ENCODE results near the gene CEBPG. TPM values are rescaled to one million over a fixed set of nuclear protein-coding genes. Genes with fewer than 3 reads are reported as not detected.

Gene CEBPG
- total RNA-seq, 1 experiment from 2014 or later, result 12.8 TPM

DNA sequence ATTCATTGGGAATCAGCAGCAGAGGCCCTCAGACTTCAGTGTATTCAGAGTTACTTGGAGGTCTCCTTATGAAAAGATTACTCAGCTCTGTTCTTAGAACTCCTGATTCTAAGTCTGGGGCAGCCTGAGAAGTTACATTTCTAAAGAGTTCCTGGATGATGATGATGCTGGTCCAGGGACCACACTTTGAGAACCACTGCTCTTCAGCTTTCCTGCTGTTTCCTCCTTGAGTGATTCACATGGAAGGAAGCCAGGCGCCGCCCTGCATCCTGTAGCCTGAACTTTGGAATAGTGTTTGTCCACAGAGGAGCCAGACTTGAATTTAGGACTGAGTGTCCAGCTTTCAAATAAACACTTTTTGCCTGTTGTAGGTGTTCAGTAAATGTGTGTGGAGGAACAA is 2.9 kb downstream of the CEBPG start:
- peak; percentile 23 for DNase-seq (ENCODE audit: low read depth)
- in situ Hi-C loops (cut with HindIII; ENCODE audit: low pct_unique_long_range_greater_than_20kb, low sequenced_read_pairs), result no loop called here

DNA sequence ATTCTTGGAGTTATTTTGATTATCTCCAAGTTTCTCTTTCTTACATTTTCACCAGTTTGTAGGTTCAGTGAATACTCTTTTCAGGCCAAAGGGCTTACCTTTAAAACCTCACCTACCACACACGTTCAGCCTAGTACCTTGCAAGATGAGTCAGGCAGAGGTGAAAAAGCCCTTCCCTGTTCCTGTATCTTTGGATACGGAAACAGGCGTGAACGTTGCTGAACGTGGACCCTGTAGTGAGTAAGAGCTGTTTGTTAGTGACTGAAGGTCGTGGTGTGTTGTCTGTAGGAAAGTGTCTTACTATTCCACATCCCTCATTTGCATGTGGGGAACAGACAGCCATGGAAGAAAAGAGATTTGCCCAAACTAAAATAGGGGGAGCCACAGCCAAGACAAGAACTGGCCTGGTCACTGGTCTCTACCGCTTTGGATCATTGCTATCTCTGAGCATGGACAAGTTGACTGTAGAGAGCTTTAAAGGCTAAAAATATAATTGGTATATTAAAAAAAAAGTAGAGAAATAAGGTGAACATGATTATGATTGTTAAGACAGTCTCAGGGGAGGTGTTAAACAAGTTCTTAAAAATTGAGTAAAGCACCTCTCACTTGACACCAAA is 3.5 kb downstream of the CEBPG start:
- in situ Hi-C loops (cut with HindIII; ENCODE audit: low pct_unique_long_range_greater_than_20kb, low sequenced_read_pairs), result no loop called here
- DNase-seq (ENCODE audit: low read depth), result no peak

DNA sequence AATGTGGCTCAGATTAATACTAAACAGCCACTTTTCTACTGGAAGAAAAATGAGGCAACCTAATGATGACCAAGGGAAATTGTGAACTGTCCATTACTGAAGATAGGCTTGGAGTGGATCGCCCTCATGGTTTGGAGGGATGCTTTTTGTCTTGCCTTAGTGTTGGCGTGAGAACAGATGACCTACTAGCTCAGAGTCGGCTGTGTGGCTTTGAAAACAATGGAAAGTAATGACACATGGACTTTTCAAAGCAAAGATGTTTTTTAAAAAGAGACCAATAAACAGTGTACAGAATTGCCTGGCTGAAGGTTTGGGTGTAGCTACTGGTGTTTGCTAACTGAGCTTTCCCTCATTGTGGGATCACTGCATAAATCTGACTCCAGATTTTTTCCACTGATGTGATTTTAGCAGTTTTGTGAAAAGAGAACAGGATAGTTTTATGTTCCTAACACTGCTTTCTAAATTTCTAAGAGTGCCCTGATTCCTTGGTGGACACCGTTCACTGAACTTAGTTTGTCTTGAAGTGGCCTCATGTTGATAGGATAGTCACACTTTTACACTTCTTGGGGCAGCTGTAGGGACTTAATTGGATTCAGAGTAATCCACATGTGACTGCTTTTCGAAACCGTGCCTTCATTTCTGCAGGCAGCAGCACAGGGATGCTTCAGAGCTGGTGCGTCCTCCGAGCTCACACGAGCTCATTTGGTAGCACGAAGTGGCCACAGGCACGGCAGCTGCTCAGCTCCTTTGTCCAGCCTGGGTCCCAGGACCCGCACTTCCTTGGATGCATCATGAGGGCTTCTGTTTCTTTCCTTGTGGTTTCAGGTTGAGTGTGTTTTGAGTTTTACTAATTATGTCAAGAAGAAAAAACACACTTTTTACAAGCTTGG is 4.3 kb downstream of the CEBPG start:
- no peak for DNase-seq (ENCODE audit: low read depth)
- in situ Hi-C loops (cut with HindIII; ENCODE audit: low pct_unique_long_range_greater_than_20kb, low sequenced_read_pairs), result no loop called here

DNA sequence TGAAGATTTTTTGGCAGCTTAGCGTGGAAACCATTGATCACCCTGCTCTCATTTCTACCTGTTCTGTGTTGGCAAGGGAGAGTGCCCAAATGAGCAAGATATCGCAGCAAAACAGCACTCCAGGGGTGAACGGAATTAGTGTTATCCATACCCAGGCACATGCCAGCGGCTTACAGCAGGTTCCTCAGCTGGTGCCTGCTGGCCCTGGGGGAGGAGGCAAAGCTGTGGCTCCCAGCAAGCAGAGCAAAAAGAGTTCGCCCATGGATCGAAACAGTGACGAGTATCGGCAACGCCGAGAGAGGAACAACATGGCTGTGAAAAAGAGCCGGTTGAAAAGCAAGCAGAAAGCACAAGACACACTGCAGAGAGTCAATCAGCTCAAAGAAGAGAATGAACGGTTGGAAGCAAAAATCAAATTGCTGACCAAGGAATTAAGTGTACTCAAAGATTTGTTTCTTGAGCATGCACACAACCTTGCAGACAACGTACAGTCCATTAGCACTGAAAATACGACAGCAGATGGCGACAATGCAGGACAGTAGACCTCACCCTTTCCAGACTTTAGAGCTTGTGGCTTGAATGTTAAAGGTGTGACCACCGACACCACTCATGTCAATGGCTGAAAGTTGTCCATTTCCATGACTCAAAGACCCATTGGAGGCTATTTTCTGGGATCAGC is 5.8 kb downstream of the CEBPG start:
- no peak for DNase-seq (ENCODE audit: low read depth)
- in situ Hi-C loops (cut with HindIII; ENCODE audit: low pct_unique_long_range_greater_than_20kb, low sequenced_read_pairs), result no loop called here

DNA sequence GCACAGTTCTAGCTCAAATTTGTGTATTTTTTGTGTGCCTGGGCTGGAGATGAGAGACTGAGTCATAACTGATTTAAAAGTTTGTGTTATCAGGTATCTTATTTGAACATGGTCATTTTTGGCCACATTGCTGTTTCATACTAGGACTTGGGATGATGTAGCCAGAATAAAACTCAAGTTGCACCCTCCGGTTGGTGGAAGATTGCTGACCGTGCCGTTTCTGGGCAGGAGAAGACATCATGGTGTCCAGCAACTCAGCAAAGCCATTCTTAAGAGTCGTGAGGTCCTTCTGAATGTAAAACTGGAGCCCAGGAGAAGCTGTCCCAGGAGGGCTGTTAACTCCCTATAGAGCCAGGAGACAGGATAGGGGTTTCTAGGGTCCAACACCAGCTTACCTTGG is 7.6 kb downstream of the CEBPG start:
- DNase-seq (ENCODE audit: low read depth), result no peak
- in situ Hi-C loops (cut with HindIII; ENCODE audit: low pct_unique_long_range_greater_than_20kb, low sequenced_read_pairs), result no loop called here

DNA sequence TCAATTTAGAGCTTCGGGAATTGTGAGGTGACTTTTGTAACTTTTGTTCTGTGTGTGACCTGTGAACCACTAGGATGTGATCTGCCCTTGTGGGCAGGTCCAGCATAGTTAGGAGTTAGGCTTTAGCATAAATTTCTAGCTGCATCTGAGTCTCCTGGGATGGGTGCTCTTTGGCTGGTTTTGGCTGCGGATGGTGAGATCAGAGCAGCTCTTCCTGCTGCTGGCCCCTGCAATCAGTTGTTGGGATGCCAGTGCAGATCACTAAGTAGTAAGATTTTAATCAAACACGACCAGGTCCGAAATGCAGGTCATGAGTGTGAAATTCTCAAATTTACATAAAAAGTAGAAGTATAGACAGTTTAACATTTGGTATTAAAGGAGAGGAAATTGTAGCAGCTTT is 8.5 kb downstream of the CEBPG start:
- DNase-seq (ENCODE audit: low read depth), result no peak
- in situ Hi-C loops (cut with HindIII; ENCODE audit: low pct_unique_long_range_greater_than_20kb, low sequenced_read_pairs), result no loop called here

DNA sequence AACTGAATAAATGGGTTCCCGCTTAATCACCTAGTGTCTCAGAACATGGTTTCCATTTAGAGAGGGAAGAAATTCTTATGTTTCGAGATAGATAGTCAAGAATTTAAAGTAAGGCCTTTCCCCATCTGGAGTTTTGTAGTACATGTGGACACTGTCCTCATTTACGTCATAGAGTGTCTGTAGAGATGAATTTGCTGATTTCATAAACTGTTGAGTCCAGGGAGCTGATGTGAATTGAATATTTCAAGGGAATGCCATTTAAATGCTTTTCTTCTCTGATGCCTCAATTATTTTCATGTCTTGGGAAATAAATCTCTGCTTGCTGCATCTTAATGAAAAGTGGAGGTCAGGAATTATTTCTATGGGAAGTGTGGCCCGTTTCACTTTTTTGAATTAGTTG is 9.5 kb downstream of the CEBPG start:
- DNase-seq (ENCODE audit: low read depth), result no peak
- in situ Hi-C loops (cut with HindIII; ENCODE audit: low pct_unique_long_range_greater_than_20kb, low sequenced_read_pairs), result no loop called here

DNA sequence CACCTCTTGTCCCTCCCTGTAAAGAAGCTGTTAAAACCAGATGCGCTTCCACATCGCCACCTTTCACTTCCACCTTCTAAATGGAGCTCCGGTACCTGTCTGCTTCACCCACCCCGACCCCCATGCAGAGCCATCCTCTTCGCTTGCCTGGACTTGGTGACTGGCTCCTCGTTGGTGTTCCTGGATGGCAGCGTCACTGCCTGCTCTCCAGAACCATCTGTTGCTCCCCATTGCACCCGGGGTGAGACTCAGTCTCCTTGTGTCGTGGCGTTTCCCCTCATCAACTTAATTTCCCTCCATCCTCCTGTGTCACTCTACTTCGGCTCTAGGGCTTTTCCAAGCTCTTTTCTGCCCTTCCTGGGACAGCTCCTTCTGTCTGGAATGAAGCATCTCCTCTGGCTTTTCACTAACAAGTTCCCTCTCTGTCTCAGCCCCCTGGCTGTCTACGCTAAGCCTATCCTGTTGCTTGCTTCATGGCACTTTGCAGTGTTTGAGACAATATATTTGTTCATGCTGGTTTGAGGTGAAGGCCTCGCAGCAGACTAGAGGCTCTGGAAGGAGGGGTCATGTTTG is 10.3 kb downstream of the CEBPG start:
- no peak for DNase-seq (ENCODE audit: low read depth)
- in situ Hi-C loops (cut with HindIII; ENCODE audit: low pct_unique_long_range_greater_than_20kb, low sequenced_read_pairs), result no loop called here

DNA sequence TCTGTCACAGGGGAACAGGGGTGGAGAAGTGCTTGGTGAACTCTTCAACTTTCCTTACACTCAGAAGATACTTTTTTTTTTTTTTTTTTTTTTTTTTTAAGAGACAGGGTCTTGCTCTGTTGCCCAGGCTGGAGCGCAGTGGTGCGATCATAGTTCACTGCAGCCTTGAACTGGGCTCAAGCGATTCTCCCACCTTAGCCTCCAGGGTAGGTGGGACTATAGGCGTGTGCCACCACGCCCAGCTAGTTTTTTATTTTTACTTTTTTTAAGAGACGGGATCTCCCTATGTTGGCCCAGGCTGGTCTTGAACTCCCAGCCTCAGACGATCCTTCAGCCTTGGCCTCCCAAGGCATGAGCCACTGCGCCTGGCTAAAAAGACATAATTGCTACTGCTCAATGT is 11.5 kb downstream of the CEBPG start:
- DNase-seq (ENCODE audit: low read depth), result no peak
- in situ Hi-C loops (cut with HindIII; ENCODE audit: low pct_unique_long_range_greater_than_20kb, low sequenced_read_pairs), result no loop called here

DNA sequence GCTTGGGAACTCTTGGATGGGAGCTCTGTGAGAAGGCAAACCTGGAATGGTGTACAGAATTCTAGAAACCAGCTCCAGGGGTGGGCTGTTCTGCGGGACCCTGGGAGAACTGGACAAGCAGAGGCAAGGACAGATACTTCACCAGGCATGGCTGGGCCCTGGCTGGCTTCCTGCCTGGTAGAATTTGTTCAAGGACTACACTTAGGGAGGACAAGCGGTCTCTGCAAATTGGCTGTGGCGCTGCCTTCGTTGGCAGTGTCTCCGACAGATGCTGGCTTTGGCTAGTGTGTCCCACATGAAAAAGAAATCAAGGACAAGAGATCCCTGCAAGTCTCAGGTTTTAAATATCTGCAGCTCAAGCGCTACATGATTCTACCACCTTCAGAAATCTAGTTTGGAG is 12.4 kb downstream of the CEBPG start:
- DNase-seq (ENCODE audit: low read depth), result no peak
- in situ Hi-C loops (cut with HindIII; ENCODE audit: low pct_unique_long_range_greater_than_20kb, low sequenced_read_pairs), result no loop called here

DNA sequence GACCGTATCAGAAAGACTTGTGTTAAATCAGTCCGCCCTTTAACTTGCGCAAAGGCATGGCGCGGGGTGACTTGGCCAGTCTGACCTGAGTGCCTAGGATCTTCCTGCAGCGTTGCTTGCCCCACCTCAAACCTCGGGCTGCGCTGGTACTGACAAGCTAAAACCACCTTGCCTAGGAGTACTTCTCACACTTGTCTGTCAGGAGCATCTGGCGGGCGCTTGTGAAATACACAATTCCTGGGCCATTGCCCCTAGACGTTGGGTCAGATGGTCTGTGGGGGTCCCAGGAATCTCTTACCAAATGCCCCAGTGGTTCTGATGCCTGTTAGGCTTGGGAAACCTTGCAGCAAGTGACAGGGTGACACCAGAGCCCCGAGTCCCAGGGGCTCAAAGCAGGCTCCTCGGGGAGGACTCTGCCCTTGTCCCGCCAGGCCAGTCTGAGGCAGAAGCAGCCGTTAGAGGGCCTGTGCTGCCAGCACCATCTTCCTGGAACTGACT is 12.9 kb downstream of the CEBPG start:
- in situ Hi-C loops (cut with HindIII; ENCODE audit: low pct_unique_long_range_greater_than_20kb, low sequenced_read_pairs), result no loop called here
- DNase-seq (ENCODE audit: low read depth), result no peak

DNA sequence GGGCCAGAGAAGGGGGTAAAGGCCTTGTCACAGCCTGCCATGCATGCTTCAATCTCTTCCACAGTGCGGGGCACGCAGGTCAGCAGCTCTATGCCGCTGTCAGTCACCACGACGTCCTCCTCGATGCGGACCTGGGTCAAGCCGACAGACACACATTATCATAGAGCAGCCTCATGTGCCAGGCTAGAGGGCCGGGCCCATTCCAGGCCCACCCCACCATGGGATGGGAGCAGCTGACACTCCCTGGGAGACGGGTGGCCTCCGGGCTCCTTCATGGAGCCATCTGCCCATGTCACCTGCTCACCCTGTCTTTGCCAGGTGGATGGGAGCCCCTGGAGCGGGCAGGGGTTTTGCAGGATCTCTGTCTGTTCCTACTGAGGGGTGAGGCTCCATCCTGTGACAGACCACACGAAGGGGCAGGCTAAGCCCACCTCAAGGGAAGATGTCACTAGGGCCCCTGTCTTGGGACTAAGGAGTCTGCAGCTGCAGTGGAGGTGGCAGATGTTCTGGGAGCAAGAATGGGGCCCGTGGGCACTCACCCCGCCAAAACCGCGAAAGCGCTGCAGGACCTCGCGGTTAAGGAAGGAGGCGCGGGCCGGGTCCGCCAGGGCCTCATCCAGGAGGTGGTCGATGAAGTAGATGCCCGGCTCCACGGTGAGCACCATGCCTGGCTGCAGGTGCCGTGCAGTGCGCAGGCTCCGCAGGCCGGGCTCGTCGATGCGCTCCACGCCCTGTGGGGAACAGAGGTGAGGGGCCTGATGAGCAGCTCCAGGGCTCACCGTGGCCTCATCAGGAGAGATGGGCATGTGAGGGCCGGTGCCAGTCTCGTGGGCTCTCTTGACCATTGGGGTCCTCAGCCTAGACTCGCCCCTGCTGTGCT is 14.1 kb downstream of the CEBPG start:
- no peak for DNase-seq (ENCODE audit: low read depth)
- in situ Hi-C loops (cut with HindIII; ENCODE audit: low pct_unique_long_range_greater_than_20kb, low sequenced_read_pairs), result no loop called here

DNA sequence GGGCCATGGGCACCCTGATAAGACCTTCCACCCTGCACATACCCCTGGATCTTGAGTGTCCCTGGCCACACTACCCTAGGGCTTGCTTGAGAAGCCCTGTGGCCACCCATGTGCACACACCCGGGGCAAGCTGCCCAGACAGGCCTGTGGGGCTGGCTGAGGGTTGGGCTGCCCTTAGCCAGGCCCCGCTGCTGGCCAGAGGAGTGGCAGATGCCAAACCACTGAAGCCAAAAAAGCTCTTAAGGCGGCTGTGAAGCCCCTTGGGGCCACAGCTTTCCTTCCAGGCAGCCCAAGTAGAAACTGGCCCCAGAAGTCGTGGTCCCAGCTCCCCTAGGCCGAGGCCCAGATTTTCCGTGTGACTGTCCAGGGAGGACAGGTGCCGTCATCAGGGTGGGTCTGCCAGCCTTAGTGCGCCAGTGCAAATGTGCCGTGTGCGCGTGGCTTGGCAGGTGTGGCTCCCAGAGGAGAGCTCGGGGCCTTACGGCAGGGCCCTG is 14.8 kb downstream of the CEBPG start:
- no peak for DNase-seq (ENCODE audit: low read depth)
- in situ Hi-C loops (cut with HindIII; ENCODE audit: low pct_unique_long_range_greater_than_20kb, low sequenced_read_pairs), result no loop called here

DNA sequence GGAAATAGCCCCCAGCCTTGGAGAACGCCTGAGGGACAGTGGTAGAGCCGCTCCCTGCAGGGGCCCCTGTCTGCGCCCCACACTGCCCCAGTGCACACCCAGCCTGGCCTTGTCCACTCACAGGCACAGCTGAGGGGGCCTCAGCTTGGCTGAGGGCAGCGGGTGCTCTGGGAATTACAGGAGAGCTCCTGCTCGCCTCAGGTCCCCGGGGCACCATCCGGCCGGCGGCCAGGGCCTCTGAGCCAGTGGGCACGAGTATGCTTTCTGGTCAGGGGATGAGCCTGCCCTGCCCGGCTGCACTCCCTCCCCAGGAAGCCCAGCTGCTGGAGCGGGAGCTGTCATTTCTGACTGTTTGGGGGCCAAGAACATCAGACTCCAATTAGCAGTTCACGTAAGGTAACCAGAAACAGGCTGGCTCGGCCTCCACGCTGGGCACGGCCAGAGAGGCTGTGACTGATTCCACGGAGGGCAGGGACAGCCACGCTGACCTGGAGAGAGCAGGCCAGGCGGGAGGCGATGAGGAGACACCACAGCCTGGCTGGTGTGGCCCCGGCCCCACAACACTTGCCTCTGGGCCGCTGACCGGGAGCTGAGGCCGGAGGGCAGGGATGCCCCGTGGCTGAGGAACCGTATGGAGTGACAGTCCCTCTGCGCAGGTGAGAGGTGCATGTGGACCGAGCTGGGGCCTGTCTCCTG is 15.4 kb downstream of the CEBPG start:
- DNase-seq (ENCODE audit: low read depth), result no peak
- in situ Hi-C loops (cut with HindIII; ENCODE audit: low pct_unique_long_range_greater_than_20kb, low sequenced_read_pairs), result no loop called here

DNA sequence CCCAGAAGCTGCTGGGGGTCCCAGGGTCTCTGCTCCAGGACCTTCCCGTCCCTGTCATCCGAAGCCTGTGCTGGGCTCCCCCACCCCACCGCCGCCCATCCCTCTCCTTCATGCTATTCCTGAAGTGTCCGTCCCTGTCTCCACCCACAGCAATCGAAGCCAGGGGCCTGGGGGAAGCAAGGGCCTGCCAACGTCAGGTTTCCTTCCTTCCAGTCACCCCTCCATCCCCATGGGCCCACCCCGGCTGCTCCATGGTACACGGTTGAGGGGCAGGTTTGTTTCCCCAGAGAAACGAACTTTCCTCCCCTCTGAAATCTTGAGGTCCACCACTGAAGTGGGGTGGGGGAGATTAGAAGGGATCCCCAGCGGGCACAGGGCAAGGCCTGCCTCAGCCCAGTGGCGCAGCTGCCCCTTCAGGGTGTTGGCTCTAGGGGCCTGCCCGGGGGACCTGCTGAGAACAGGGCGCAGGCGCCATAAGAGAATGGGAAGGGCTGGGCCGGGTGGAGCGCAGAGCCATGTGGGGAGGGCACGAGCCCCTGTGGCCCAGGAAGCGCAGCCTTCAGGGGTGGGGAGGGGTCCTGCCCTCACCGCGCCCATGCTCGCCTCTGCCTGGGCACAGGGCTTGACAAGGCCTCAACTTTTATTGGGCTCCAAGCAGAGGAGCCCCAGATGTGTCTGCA is 16.1 kb downstream of the CEBPG start:
- in situ Hi-C loops (cut with HindIII; ENCODE audit: low pct_unique_long_range_greater_than_20kb, low sequenced_read_pairs), result no loop called here

DNA sequence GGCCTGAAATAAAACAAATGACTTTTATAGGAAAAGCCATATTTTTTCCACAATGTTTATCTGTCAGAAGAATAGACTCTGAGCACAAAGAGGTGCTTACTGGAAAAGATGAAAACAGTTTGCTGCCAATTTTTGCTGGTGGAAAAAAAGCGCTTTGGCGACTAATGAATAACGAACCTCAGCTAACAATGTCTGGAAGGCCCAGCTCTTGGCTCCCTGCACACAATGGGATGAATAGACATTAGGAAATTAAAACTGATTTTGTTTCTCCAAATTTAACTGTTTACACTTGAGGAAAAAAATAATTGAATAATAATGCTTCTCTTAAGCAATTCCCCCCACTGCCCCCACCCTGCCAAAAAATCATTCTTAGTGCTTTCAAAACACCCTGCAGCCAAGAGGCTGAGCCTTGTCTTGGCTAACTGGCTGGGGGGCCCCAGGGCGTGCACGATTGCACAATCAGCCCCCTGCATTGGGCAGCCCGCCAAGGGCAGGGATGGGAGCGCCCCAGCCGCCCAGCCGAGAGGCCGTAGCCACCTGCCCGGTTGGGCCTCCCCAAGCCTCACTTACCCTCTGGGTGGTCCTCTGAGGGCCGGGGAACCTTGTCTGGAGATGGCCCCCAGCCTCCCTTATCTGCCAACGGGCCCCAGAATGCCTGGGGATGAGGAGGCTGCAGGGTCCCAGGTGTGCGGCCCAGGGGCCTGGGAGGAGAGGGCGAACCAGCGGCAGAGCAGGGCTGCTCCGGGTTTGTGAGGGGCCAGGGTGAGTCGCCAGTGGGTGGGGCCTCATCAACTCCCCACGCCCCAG is 16.8 kb downstream of the CEBPG start:
- no peak for DNase-seq (ENCODE audit: low read depth)
- in situ Hi-C loops (cut with HindIII; ENCODE audit: low pct_unique_long_range_greater_than_20kb, low sequenced_read_pairs), result no loop called here

More for the DNA sequence above, 16.1 kb downstream of the CEBPG start:
- DNase-seq (ENCODE audit: low read depth), result no peak

All from Caki2 (cell line).